Measurements from ENCODE around the gene SEC24B.

The SEC24B gene

DNA sequence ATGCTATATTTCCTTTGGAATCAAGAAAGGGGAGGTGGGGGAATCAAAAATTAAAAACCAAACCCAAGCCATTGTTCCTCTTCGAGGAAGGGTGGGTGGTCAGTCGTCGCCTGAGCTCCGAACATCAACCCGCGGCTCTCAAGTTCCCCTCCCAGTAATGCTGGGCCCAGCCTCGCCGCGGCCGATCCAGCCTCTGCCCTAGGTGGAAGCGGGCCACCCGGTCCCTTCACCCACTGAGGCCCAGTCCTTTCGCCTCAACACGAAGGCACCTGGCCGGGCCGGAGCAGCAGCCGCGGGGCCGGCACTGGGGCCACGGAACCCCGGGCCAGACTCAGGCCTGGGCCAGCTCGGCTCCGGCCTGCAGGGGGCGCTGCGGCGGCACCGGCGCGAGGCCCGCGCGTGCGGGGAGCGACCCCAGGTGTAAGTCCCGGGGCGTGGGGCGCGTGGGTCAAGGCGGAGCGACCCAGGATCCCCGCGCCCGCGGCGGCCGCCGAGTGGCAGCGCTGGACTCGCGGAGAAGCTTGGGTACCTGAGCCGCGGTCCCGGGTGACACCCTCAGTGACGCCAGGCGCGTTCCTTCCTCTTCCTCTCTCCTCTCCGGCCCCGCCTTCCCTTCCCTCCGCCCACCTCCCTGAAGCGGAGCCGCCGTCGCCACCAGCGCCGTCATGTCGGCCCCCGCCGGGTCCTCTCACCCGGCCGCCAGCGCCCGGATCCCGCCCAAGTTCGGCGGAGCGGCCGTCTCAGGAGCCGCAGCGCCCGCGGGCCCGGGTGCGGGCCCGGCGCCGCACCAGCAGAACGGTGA, at the start of gene SEC24B:
Gene SEC24B (plus strand): TSS at position 611 of the 802 bp plus-strand sequence. CDS start 55 bp downstream, at position 666.
- DNase-seq (ENCODE audit: low read depth in 2 of 2), result peak; percentile 75 to 79

DNA sequence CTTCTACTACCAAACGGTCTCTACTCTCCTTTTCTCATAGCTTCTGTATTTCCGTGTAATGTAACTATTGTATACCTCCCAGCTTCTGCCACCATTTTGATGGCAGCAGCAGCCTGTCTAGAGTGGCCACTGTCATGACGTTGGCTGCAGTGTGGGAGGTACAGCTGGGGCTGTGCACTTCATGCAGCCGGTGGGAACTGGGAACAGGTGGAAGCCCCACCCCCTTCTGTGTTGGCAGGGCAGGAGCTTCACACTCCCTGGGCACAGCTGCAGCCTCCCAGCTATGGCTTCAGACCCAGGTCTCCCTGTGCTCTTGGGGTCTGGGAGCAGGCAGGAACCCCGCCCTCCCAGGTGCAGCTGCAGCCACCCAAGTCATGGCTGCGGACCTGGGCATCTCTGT, 49.8 kb upstream of the SEC24B start:
- no peak for DNase-seq (ENCODE audit: low read depth in 2 of 2)

DNA sequence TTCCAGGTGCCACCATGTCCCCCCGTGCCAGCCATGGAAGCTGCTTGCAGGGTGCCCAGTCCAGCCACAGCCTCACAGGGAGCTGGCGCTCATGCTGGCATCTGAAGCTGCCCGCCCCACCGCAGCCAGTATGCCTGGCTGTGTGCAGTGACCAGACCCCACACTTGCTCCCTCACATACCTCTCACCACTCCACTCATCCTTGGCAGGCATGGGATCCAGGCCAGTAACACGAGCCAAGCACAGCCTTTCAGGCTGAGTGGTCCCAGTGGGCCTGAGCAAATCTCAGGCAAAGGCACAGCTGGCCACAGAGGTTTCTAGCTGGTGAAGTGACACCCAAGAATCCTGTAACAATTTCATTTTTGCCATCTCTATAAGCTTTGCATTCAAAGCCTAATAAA, 48.4 kb upstream of the SEC24B start:
- DNase-seq (ENCODE audit: low read depth in 2 of 2), result no peak

DNA sequence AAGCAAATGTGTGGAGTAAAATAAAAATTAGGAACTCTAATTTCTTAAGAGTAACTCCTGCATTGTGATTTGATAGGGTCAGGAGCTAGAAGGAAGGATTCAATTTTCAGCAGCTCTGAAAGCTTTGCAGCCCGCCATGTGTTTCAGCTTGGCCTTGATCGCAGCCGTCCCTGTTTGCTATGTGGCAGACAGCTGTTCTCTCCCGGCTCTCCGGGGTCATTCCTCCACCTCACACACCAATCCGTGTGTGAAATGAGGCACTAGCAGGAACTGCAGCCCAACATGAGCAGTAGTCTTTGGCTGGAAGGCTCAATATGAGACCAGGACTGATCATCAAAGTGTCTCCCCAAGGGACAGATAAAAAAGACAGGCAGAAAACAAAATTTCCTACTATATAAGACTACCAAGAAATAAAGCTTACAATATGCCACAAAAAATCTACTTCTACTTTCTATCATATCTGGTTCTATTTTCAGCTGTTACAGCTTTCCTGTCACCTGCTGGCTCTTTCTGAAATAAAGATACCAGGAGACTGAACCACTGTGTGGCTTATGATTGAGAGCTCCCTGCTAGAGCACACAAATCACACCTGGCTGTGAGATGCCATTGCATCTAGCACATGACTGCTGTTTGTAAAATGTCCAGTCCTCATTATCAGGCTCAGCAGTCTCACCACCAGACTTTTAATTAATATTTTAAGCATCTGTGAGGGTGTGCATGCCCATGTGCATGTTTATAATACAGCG, 44.1 kb upstream of the SEC24B start:
- DNase-seq (ENCODE audit: low read depth in 2 of 2), result no peak

DNA sequence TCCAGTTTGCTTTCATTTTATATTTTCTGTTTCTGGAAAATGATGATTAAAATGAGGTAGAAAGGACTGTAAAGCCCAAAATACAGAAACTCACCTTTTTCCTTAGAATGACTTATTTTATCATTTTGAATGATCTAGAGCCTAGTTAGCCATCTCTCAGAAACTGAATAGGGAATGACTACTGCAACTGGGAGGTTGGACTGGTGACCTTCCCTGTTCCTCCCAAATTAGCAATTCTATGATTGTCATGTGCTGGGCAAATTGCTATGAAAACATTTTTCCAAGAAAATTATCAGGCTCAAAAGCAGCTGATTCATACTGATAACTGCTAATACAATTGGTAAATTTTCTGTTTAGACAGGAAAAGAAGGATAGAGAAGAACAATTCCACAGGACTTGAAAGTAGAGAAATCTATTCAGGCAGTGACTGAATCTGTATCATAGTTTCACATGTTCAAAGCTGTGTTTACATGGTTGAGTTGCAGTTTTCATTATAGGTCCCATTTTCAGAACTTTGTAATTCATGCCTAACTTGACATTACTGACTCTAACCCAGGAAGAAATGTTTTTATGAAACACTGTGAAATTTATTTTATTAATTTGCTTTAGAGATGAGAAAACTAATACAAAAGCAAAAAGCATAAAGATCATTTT, 43.4 kb upstream of the SEC24B start:
- no peak for DNase-seq (ENCODE audit: low read depth in 2 of 2)

DNA sequence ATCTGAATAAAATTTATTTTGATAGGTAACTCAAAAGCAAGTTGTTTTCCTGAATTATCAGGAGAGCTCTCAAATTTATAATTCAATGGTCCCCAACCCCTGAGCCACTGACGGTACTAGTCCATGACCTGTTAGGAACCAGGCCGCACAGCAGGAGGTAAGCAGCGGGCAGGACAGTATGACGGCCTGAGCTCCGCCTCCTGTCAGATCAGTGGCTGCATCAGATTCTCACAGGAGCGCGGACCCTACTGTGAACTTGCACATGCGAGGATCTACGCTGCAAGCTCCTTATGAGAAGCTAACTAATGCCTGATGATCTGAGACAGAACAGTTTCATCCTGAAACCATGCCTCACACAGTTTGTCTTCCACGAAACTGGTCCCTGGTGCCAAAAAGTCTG, 37.9 kb upstream of the SEC24B start:
- no peak for DNase-seq (ENCODE audit: low read depth in 2 of 2)

DNA sequence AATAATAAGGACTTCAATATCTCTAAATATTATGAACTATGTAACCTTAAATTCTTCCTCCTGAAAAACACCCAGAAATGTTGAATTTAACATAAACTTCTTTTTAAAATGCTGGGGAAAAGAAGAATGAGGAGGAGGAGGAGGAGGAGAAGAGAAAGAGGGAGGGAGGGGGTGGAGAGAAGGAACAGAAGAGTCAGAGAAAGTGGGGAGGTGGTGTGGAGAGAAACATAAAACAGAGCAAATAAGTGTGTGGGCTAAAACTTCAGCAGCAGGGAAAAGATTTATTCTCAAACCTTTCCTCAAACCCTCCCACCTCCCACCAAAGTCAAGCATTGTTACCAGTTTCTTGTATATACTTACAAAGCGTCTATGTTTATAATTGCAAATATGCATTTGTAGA, 34.7 kb upstream of the SEC24B start:
- no peak for DNase-seq (ENCODE audit: low read depth in 2 of 2)

DNA sequence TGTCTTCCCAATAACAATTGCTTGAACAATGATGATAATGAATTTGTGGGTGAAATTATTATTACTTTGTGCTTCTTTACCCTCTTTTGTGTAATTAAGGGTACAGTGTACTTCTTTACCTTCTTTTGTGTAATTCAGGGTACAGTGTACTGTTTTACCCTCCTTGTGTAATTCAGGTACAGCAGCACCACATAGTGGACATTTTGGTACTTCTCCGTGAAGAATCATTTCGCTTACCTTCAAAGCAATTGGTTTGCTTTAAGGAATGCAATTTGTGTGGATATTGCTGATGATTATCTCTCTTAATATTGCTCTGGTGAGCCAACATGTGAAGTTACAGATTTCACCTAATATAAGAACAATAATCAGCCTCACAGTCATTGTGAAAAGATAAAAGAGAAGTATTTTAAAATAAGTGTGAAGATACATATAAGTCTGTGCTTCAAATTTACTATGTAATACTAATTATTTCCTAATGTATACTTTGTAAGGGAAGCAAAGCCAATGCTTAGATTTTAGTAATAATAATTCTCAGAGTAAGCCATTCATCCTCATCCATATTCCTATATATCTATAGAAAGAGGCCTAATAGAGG, 27.2 kb upstream of the SEC24B start:
- DNase-seq (ENCODE audit: low read depth in 2 of 2), result no peak

DNA sequence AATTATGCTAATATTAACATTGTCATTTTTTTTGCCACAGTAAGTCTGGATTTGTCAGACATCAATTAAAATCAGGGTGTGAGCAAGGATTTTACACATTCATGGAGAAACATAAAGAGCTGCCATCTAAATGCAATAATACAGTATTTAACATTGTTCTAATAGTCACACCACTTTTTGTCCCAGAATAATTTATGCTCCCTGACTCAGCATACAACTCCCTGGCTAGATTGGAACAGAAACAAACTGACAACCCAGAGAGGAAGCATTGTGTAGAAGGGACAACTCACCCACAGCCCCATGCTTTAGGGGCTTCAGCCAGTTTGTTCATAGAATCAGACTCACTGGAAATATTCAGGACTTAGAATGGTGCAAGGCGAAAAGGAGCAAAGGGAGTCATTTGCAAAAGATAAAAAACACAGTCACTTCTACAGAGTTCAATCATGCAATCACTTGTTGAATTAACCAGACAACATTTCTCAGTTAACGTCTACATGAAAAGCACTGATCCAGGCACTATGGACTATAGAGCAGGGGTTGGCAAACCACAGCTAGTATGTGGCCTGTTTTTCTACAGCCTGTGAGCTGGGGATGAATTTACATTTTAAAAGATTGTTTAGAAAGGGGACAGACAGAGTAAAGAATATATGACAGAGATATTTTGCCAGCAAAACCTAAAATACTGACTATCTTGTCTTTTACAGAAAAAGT, 26.4 kb upstream of the SEC24B start:
- no peak for DNase-seq (ENCODE audit: low read depth in 2 of 2)

DNA sequence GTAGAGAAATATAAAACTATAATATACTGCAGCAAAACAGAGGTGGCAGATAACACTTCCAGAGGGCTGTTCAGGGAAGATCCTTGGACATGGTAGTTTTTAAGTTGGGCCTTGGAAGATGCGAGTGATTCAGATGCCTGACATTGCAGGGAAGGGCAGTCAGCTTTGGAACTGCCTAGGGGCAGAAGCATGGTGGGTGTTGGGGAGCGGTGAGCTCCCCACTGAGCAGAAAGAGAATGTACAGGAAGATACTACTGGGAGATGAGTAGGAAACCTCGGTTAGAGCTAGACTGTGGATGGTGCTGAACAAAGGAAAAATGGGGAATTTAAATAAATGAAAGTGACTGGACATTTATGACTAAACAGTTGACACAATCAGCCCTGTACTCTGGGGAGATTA, 24.9 kb upstream of the SEC24B start:
- DNase-seq (ENCODE audit: low read depth in 2 of 2), result no peak

DNA sequence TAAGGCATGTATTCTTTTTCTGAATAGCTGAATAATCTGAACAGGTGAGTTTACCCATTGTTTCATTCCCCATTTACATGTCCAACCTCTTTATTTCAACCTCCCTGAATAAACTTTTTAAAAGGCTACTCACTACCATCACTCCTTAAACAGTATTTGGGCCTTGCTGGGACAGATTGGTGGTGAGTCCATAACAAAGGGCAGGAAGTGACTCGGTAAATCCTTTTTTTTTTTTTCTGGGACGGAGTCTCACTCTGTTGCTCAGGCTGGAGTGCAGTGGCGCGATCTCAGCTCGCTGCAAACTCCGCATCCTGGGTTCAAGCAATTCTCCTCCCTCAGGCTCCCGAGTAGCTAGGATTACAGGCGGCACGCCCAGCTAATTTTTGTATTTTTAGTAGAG, 23.4 kb upstream of the SEC24B start:
- DNase-seq (ENCODE audit: low read depth in 2 of 2), result no peak

DNA sequence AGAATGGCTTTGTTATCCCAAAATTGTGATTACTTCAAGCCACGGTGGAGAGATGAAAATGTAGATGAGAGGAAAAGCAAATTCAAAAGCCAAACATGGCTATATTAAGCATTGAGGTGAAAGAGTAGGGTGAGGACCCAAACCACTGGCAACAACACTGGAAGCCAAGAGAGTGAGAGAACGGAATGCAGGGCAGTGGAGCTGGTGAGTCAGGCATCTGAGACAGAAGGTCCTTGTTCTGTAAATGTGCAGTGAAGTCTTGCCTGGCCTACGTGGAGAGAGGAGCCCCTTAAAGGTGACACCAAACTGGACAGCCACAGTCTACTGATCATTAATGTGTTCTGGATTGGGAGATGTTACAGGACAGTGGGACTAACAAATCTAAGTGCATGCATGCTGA, 22.8 kb upstream of the SEC24B start:
- DNase-seq (ENCODE audit: low read depth in 2 of 2), result no peak

DNA sequence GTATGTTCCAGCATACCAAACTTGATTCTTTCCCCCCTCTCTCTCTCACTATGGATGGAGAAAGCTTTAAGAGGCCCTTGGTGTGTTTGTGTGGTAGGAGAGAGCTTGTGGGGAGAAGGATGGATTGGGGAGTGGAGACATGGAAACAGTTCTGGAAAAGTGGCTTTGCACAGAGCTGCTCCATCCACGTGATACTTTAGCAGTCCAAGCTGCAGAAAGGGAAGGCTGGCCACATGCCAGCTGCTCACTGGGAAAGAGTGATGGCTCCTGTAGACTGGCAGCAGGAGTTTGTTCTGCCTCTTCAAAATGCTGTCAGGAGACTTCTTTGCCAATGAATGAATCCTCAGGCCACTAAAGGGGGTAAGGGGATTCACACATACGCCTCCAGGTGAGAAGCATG, 21.7 kb upstream of the SEC24B start:
- DNase-seq (ENCODE audit: low read depth in 2 of 2), result no peak

DNA sequence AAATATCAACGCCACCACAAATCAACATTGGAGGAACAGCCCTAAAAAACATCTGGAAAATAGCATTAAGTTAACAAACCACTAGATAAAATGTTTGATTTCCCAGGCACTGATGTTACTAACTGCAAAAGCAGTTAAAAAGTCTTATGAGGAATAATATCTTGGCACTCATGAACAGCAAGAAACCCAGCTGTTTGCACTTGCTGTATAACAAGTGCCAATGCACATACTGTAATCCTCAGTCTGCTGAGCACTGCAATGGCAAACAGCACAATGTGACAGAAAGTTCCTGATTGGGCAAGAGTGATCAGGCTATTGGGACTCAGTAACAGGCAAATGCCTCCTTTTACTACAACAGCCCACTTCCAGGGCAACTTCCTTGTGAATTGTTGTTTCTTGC, 20.8 kb upstream of the SEC24B start:
- DNase-seq (ENCODE audit: low read depth in 2 of 2), result no peak

DNA sequence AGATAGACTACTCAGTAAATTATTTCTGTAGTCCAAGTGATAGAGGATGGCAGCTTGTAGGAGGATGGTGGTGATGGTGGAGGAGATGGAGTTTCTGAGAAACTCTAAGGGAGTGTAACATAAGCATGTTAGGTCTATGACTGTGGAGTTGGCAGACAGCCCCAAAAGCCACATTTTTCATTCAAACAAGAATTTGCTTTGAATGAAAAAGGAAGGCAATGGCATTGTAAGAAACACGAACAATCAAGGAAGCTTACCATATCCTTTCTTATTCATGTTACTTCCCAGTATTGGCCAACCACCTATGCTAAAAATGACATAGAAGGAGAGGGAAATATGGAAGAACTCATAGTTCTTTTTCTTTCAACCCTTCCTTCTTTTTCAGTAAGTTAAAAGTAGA, 18.7 kb upstream of the SEC24B start:
- no peak for DNase-seq (ENCODE audit: low read depth in 2 of 2)

DNA sequence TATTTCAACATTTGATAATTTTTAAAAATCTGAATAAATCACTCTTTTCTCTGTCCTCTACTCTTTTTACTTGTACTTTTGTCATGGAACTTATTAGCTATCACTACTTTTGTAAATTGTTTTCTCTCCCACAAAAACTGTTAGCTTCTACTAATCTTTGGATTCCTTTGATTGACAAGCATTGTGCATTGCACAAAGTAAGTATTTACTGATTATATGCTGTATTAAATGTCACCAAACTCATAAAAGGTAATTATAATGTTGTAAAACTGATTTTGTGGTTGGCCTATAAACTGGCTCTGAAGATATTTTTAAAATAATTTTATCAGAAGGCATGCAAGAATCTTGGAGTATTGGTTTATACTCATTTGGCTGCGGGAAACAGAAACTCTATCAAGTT, 15.0 kb upstream of the SEC24B start:
- DNase-seq (ENCODE audit: low read depth in 2 of 2), result no peak

DNA sequence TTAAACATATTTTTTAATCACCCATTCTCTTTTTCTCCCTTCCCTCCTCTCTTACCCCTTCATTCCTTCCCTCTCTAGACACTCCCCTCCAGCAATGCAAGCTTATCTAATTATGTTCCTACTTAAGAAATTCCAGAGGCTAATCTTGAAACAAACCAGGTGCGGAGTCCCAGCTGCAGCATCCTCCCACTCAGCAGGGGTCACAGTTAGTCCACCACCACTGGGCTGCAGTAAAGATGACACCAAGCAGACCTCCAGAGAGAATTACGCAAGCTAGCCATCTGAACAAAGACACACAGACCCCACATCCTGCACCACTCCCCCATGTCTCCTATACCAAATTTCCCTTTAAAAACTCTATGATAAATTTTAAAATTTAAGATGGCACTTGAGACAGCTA, 13.9 kb upstream of the SEC24B start:
- no peak for DNase-seq (ENCODE audit: low read depth in 2 of 2)

DNA sequence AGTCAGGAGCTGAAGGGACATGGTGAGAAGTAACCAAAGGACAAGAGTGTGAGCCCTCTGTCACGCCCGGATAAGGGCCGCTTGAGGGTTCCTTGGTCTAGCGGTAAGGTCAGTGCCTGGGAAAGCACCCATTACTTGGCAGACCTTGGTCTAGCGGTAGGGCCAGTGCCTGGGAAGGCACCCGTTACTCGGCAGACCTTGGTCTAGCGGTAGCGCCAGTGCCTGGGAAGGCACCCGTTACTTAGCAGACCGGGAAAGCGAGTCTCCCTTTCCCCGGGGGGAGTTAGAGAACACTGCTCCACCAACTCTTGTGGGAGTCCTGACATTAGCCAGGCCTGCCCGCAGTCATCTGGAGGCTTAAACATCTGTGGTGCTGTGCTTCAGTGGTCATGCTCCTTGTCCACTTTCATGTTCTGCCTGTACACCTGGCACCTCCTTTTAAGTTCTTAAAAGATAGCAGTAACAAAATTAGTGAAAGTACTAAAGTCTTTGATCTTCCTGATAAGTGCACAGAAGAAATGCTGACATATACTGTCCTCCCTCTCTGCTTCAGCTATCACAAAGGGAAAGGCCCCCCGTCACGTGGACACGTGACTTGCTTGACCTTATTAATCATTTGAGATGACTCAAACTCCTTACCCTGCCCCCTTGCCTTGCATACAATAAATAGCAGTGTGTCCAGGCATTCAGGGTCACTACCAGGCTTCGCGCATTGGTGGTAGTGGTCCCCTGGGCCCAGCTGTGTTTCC, 9.3 kb upstream of the SEC24B start:
- DNase-seq (ENCODE audit: low read depth in 2 of 2), result no peak

DNA sequence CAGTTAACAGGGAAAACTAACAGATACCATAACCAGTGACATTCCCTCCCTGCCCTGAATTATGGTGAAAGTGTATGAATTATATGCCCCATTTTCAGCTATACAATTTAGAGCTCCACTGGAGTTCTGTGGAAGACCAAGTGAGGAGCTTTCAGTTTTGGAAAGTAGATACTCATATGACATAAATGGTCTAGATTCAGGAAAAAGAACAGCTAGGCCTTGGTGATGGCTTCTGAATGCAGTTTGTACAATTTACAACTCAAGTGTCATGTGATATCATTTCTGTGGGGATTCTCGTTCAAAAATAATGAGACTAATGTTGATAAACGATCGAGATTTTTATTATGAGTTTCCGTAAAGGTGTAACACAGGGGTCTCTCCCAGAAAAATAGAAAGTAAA, 8.2 kb upstream of the SEC24B start:
- no peak for DNase-seq (ENCODE audit: low read depth in 2 of 2)

DNA sequence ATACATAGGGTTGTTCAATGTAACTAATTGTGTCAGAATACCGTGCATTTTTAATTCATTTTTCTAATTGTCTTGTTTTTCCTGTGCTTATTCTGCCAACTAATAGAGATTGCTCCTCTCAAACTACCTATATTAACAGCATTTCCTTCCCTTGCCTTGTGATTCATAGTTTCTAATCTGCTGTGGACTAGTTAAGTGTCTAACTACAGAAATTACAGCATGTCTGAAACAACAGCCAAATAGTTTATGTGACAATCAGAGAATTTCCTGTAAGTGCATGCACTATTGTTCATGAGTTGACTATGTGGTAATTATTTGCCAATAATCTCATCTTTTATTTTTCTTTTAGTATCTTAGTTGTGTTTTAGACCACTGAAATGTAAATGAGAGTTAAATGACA, 4.1 kb upstream of the SEC24B start:
- DNase-seq (ENCODE audit: low read depth in 2 of 2), result no peak

DNA sequence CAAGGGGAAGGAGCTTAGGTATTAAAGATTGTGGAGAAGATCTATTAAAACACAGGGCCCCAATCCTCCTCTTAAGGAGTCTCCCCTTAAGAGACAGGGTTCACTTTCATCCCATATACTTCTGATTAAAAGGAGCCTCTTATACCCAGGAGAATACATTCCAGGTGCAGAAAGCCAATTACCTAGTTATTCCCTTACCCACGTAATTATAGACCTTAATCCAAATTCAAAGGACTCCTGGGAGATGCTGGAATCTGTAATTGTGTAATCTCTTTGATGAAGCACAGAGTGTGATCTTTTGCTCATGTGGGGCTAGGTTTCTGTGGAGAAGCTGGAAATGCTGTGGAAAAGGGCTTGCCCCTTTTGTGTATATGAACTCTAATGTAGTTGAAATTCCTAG, 1.4 kb upstream of the SEC24B start:
- DNase-seq (ENCODE audit: low read depth in 2 of 2), result no peak

All from activated CD8-positive, alpha-beta memory T cell treated with anti-CD3 and anti-CD28 coated beads for 4 hours (primary cell).